K562 (cell line): ENCODE results near the gene PSMB11.

ENCODE experiments used
- FOXK1 ChIP-seq: sonication (generic); formaldehyde crosslinking; IDR thresholded peaks from 2 replicates; pipeline ENCODE4 v1.8.0; 2022; ENCODE audit warnings: missing genetic modification reagents, mild to moderate bottlenecking, borderline replicate concordance
- NCOA1 ChIP-seq: fragments of 450-650 bp; IDR thresholded peaks from 2 replicates; pipeline ENCODE4 v1.6.1; 2016; ENCODE audit warnings: low read depth
- NR2C1 ChIP-seq, 2 experiments: fragments of 450-650 bp; IDR thresholded peaks; 2 replicates each; pipeline ENCODE4 v1.6.1; 2017; ENCODE audit warnings: mild to moderate bottlenecking in 2 of 2, antibody characterized with exemption in 1 of 2, inconsistent platforms in 1 of 2, missing compliant biosample characterization in 1 of 2, missing genetic modification characterization in 1 of 2
- PCBP1 ChIP-seq: fragments of 200-400 bp; formaldehyde crosslinking; IDR thresholded peaks from 2 replicates; pipeline ENCODE4 v1.6.1; 2018; ENCODE audit warnings: mild to moderate bottlenecking, low read depth, low read length; ENCODE audit not compliant: poor library complexity, severe bottlenecking
- SIN3A ChIP-seq, 2 experiments: fragments of 150-350 bp in 1 of 2; IDR thresholded peaks; 2 replicates each; pipeline ENCODE4 v1.6.1; 2011 to 2016; ENCODE audit warnings: borderline replicate concordance in 2 of 2, low read depth in 2 of 2, low read length in 2 of 2, mild to moderate bottlenecking in 2 of 2, moderate library complexity in 2 of 2; ENCODE audit not compliant: control insufficient read depth in 1 of 2
- SIRT6 ChIP-seq: IDR thresholded peaks from one replicate; pipeline ENCODE4 v1.6.1; 2012; ENCODE audit warnings: low read depth, mild to moderate bottlenecking, control low read depth, inconsistent platforms, low read length, moderate library complexity
- STAT5A ChIP-seq: IDR thresholded peaks from 2 replicates; pipeline ENCODE4 v1.6.1; 2012; ENCODE audit warnings: low read length, inconsistent platforms, borderline replicate concordance
- TCF7 ChIP-seq: sonication (generic); IDR thresholded peaks from 2 replicates; pipeline ENCODE4 v1.6.1; 2016; ENCODE audit warnings: antibody characterized with exemption, borderline replicate concordance
- TF ChIP-seq, protein P1 (sequence below): fragments of 250-450 bp; sonication (Bioruptor Pico); IDR thresholded peaks from 2 replicates; pipeline ENCODE4 v1.8.0; 2021; ENCODE audit warnings: borderline replicate concordance, mild to moderate bottlenecking, moderate library complexity; ENCODE audit not compliant: poor library complexity, severe bottlenecking
- TF ChIP-seq, protein P2 (sequence below), 3 experiments: fragments of 200-800 bp in 1 of 3; sonication (Bioruptor generic) in 1 of 3; sonication (generic) in 1 of 3; formaldehyde crosslinking in 1 of 3; IDR thresholded peaks; 2 replicates each; pipeline versions ENCODE4 v1.6.1 to v1.8.0; 2016 to 2022; ENCODE audit warnings: mild to moderate bottlenecking in 2 of 3, missing compliant biosample characterization in 2 of 3, missing genetic modification characterization in 2 of 3, missing genetic modification reagents in 1 of 3
- TF ChIP-seq, protein P3 (sequence below), 3 experiments: IDR thresholded peaks in 2 of 3; conservative IDR thresholded peaks in 1 of 3; 2 replicates each; pipeline ENCODE4 v1.5.1; 2011 to 2012; ENCODE audit warnings: low read length in 3 of 3, mild to moderate bottlenecking in 3 of 3, control low read depth in 2 of 3, improper control_type of control experiment in 1 of 3, inconsistent platforms in 1 of 3, low read depth in 1 of 3, mixed read lengths in 1 of 3, moderate library complexity in 1 of 3; ENCODE audit not compliant: insufficient read depth in 2 of 3
- TF ChIP-seq, protein P4 (sequence below): IDR thresholded peaks from 2 replicates; pipeline ENCODE4 v1.6.1; 2011; ENCODE audit warnings: borderline replicate concordance, low read depth, mild to moderate bottlenecking, moderate library complexity, low read length; ENCODE audit not compliant: insufficient read depth, poor library complexity, severe bottlenecking

DNA sequence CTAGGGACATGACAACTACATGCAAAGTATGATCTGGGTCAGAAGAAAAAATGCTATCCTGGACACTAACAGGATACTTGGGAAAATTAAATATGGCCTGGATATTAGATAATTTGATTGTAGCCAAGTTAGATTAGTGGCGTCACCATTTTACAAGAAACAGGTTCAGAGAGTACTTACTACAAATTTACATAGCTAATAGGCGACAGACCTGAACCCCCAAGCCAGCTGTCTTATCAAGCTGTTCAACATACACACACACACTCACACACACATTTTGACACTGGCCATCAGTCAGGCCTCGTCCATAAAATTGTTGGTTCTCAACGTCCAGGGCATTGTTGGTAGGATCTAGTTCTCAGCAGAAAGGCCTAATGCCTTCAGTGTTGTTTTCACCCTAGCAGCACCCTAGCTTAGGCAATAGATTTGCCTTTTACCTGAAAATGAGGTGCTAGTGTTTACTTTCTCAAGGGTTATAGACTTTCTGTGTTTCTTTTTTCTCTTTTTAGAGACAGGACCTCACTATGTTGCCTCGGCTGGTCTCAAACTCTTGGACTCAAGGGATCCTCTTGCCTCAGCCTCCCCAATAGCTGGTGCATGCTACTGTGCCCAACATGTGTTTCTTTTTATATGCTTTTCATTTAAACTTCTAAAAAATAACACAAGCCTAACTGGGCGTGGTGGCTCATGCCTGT lies 28.8 kb upstream of the PSMB11 start:
- no peak for TF ChIP-seq SIRT6
- TF ChIP-seq SIN3A (IDR thresholded peaks at IDR 0.05; ENCODE audit: borderline replicate concordance in 2 of 2, control insufficient read depth in 1 of 2, low read depth in 2 of 2, low read length in 2 of 2) = no peak
- no peak for TF ChIP-seq NCOA1
- no peak for TF ChIP-seq STAT5A
- no peak for TF ChIP-seq FOXK1 (CRISPR knock-in tag)
- TF ChIP-seq, protein P1, sequence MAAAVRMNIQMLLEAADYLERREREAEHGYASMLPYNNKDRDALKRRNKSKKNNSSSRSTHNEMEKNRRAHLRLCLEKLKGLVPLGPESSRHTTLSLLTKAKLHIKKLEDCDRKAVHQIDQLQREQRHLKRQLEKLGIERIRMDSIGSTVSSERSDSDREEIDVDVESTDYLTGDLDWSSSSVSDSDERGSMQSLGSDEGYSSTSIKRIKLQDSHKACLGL = no peak
- TF ChIP-seq, protein P2, sequence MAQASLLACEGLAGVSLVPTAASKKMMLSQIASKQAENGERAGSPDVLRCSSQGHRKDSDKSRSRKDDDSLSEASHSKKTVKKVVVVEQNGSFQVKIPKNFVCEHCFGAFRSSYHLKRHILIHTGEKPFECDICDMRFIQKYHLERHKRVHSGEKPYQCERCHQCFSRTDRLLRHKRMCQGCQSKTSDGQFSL (CRISPR knock-in tag; IDR thresholded peaks at IDR 0.05) = no peak
- TF ChIP-seq, protein P2 (tag; IDR thresholded peaks at IDR 0.05) = no peak
- no peak for TF ChIP-seq NR2C1 (IDR thresholded peaks at IDR 0.05)
- no peak for TF ChIP-seq NR2C1 (tag; IDR thresholded peaks at IDR 0.05)
- no peak for TF ChIP-seq TCF7
- TF ChIP-seq, protein P3, sequence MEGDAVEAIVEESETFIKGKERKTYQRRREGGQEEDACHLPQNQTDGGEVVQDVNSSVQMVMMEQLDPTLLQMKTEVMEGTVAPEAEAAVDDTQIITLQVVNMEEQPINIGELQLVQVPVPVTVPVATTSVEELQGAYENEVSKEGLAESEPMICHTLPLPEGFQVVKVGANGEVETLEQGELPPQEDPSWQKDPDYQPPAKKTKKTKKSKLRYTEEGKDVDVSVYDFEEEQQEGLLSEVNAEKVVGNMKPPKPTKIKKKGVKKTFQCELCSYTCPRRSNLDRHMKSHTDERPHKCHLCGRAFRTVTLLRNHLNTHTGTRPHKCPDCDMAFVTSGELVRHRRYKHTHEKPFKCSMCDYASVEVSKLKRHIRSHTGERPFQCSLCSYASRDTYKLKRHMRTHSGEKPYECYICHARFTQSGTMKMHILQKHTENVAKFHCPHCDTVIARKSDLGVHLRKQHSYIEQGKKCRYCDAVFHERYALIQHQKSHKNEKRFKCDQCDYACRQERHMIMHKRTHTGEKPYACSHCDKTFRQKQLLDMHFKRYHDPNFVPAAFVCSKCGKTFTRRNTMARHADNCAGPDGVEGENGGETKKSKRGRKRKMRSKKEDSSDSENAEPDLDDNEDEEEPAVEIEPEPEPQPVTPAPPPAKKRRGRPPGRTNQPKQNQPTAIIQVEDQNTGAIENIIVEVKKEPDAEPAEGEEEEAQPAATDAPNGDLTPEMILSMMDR (IDR thresholded peaks at IDR 0.05 in 2 of 3, conservative IDR thresholded peaks at IDR 0.05 in 1 of 3; ENCODE audit: insufficient read depth in 2 of 3, low read depth in 1 of 3, low read length in 3 of 3) = no peak
- TF ChIP-seq PCBP1 = no peak
- TF ChIP-seq, protein P4, sequence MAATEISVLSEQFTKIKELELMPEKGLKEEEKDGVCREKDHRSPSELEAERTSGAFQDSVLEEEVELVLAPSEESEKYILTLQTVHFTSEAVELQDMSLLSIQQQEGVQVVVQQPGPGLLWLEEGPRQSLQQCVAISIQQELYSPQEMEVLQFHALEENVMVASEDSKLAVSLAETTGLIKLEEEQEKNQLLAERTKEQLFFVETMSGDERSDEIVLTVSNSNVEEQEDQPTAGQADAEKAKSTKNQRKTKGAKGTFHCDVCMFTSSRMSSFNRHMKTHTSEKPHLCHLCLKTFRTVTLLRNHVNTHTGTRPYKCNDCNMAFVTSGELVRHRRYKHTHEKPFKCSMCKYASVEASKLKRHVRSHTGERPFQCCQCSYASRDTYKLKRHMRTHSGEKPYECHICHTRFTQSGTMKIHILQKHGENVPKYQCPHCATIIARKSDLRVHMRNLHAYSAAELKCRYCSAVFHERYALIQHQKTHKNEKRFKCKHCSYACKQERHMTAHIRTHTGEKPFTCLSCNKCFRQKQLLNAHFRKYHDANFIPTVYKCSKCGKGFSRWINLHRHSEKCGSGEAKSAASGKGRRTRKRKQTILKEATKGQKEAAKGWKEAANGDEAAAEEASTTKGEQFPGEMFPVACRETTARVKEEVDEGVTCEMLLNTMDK = no peak
